CD4-positive, alpha-beta T cell treated with Interleukin-4 for 1 hour (primary cell): ENCODE results near the gene GLYATL3.

ENCODE experiments used
- DNase-seq, 2 donors: peaks; one replicate each; pipeline ENCODE4 v3.0.0-alpha.2; 2020 to 2022

Gene GLYATL3

DNA sequence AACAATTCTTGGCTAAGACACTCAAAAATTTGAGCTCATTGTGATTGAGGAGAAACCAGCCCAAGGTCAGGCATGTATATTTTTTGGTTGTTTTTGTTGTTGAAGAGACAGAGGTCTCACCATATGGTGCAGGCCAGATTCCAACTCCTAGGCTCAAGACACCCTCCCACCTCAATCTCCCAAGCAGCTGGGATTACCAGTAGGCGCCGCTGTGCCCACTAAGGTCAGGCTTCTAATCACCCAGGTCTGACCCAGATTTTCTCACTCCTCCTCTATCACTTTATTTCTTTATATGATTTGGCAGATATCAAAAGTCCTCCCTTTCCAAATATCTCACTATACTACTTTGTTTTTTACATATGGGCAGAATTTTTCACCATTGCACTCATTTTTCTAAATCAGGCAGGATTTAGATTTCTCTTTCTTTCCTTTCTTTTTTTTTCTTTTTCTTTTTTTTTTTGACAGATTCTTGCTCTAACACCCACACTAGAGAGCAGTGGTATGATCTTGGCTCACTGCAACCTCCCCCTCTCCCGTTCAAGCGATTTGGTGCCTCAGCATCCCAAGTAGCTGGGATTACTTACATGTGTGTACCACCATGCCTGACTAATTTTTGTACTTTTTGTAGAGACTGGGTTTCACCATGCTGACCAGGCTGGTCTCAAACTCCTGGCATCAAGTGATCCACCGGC is 49.0 kb downstream of the GLYATL3 start:
- no peak for DNase-seq

GRCh38 chr6:49549691-49550491 is 50.2 kb downstream of the GLYATL3 start:
- DNase-seq = no peak

- no peak for DNase-seq
These were observed 50.9 kb downstream of the GLYATL3 start, which contains the start of gene C6orf141 for GRCh38 chr6:49550492-49551077. C6orf141 (plus strand) TSS chr6:49550668; CDS start chr6:49550793, 125 bp downstream.

- no peak for DNase-seq
These were observed 51.5 kb downstream of the GLYATL3 start for GRCh38 chr6:49551078-49551865.

DNA sequence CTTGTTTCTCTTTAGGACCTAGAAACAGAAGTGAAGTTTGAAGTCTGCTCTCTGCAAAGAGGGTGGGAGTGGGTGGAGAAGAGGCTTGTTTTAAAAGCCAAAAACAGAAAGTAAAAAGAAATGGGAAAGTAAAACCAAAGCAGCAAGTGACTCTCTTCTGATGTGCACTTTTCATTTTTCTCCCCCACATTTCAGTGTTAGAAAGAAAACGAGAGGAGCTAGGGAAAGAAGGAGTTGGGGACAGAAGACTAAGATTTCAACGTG is 52.1 kb downstream of the GLYATL3 start:
- DNase-seq = no peak

- DNase-seq = no peak
These were observed 52.9 kb downstream of the GLYATL3 start for GRCh38 chr6:49552596-49552995.

GRCh38 chr6:49553384-49553783 is 53.7 kb downstream of the GLYATL3 start:
- no peak for DNase-seq

GRCh38 chr6:49555951-49556350 is 56.2 kb downstream of the GLYATL3 start:
- no peak for DNase-seq

- no peak for DNase-seq
These were observed 56.7 kb downstream of the GLYATL3 start for GRCh38 chr6:49556429-49556837.

DNA sequence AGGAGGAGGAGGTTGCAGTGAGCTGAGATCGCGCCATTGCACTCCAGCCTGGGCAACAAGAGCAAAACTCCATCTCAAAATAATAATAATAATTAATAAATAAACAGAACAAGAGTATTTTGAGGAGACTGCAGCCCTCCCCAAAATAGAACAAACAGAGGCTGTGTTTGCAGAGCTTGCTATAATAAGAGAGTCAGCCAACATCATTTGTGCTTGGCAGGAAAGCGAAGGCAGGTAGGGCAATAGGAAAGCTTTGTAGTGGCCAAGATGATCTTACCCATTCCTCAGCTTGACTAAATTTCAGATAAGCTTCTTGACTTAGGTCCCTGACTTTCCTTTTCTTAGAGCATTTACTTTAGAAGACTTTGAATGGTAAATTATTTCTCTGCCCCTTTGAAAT is 57.5 kb downstream of the GLYATL3 start:
- DNase-seq = no peak

DNA sequence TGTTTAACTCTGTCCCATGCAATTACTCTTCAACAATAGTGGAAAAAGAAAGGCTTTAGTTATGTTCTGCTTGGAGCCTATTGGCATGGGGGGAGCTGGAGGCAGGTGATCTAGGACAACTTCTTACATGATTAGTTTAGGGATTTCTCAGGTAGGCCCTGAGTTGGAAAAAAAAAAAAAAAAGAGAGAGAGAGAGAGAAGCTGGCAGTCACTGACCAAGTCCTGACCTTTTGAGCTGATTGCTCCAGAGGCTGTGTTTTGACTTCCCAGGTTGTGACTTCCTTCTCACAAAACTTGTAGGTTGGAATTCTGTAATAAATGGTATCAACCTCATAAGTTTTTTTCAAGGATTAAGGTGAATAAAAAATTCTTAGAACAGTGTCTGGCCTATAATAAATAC is 58.5 kb downstream of the GLYATL3 start:
- DNase-seq = no peak

GRCh38 chr6:49563006-49563886 is 63.5 kb downstream of the GLYATL3 start:
- no peak for DNase-seq

DNA sequence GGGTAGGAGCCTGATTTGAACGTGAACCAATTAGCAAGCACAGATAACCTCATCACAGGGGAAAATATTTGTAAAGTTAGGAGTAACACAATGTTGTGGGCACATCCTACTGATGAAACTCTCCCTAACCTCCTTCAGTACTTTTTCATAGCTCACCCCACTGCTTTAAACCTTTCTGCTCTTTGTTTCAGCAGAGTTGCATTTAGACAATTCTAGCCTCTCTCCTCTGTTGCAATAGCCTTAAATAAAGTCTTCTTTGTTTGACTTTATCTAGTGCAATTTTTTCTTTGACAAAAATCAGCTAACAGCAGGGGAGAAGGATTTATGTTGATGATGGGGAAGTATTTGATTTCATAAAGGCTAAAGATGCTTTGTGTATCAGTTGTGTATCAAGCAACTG is 64.8 kb downstream of the GLYATL3 start:
- no peak for DNase-seq

GRCh38 chr6:49565261-49565660 is 65.5 kb downstream of the GLYATL3 start:
- no peak for DNase-seq

GRCh38 chr6:49565855-49566254 is 66.1 kb downstream of the GLYATL3 start:
- no peak for DNase-seq

- no peak for DNase-seq
These were observed 70.9 kb downstream of the GLYATL3 start for GRCh38 chr6:49570474-49571079.

GRCh38 chr6:49576618-49577017 is 76.9 kb downstream of the GLYATL3 start:
- no peak for DNase-seq
